Muscle layer of duodenum (tissue), 2 donors: Measurements from ENCODE around the gene RNASE2.

Experiments used
- H3K27ac ChIP-seq: one replicate; pipeline ENCODE4 v1.7.0; 2013; ENCODE audit warnings: mild to moderate bottlenecking, low read length
- H3K27me3 ChIP-seq: one replicate; pipeline ENCODE4 v1.7.0; 2013; ENCODE audit warnings: low read depth, mild to moderate bottlenecking, control low read depth, low read length
- H3K36me3 ChIP-seq, 2 donors: one replicate each; pipeline ENCODE4 v1.7.0; 2013; ENCODE audit warnings: low read length in 2 of 2, control low read depth in 1 of 2, mild to moderate bottlenecking in 1 of 2; ENCODE audit not compliant: insufficient read depth in 2 of 2, control insufficient read depth in 1 of 2
- H3K4me1 ChIP-seq, 2 donors: one replicate each; pipeline ENCODE4 v1.7.0; 2013; ENCODE audit warnings: low read length in 2 of 2, mild to moderate bottlenecking in 2 of 2, control low read depth in 1 of 2, moderate library complexity in 1 of 2; ENCODE audit not compliant: insufficient read depth in 2 of 2, control insufficient read depth in 1 of 2
- H3K4me3 ChIP-seq, 2 donors: one replicate each; pipeline ENCODE4 v1.7.0; 2013; ENCODE audit warnings: low read length in 2 of 2, low read depth in 1 of 2, mild to moderate bottlenecking in 1 of 2
- H3K9me3 ChIP-seq, 2 donors: one replicate each; pipeline ENCODE4 v1.7.0; 2013; ENCODE audit warnings: low read length in 2 of 2, control low read depth in 1 of 2, mild to moderate bottlenecking in 1 of 2; ENCODE audit not compliant: control insufficient read depth in 1 of 2
- donor health status: healthy.

Gene RNASE2

GRCh38 chr14:21001218-21001617 lies 45.9 kb downstream of the RNASE2 start:
- Histone ChIP-seq H3K27ac (no peak overlapping the region), H3K36me3 (peaks cover 5 to 9% of the 10 kb centered on the region in 2 donors), H3K4me3 (no peak overlapping the region), H3K27me3 (no peaks in the 10 kb centered on the region), H3K9me3 (no peaks in the 10 kb centered on the region), H3K4me1 (no peaks in the 10 kb centered on the region)

DNA sequence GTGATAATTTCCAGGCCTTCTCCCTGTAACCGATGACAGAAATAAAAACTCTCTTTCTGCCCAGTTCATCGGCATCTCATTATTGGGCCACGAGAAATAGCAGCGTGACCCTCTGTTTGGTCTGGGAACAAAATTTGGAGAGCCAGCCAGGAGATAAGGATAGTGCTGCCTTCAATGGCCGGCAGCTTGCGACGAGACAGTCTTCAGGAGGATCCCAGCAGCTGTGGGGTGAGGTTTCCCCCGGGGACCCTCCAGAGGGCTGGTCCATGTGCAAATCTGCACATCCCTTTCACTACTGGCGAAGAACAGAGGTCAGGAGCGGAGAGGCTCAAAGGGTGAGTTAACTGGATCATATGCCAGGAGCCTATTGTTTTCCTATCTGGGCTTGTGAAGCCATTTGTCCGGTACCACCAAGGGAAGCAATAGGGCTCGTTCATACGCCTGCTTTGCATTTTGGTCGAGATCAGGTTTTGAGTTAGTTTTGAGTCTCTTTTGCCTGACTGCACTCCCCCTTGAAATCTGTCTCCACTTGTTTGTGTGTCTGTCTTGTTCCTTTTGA lies 48.6 kb downstream of the RNASE2 start:
- no peaks in the 10 kb centered on the region for H3K27me3 ChIP-seq
- H3K27ac ChIP-seq, result no peak overlapping the region
- H3K4me3 ChIP-seq, result no peak overlapping the region
- H3K9me3 ChIP-seq, result no peaks in the 10 kb centered on the region
- no peaks in the 10 kb centered on the region for H3K36me3 ChIP-seq
- H3K4me1 ChIP-seq, result no peaks in the 10 kb centered on the region
